Effector memory CD8-positive, alpha-beta T cell (primary cell): ENCODE measurements around the gene ADIPOR2.
"Not testable (repeated sequence)": the region's sequence is repeated elsewhere in the genome, so short reads cannot be mapped to it uniquely, and the experiment has no call there.

Source experiments
- ATAC-seq: fragments of 150-1000 bp; cut with Tn5 transposase; replicated peaks from 2 replicates; pipeline ENCODE4 v1.10.0; 2021; ENCODE audit warnings: mild to moderate bottlenecking, moderate library complexity
- DNase-seq, 3 experiments: peaks; one replicate each; pipeline ENCODE4 v3.0.0; 2021
- H3K27ac Mint-ChIP-seq, 2 donors: one replicate each; pipeline ENCODE4 v1.8.0; 2022; ENCODE audit warnings: mild to moderate bottlenecking in 2 of 2, mixed read lengths in 2 of 2, moderate library complexity in 2 of 2
- H3K27me3 Mint-ChIP-seq, 2 donors: one replicate each; pipeline ENCODE4 v1.8.0; 2022; ENCODE audit warnings: mixed read lengths in 2 of 2
- H3K36me3 Mint-ChIP-seq: one replicate; pipeline ENCODE4 v1.8.0; 2022; ENCODE audit warnings: mild to moderate bottlenecking, moderate library complexity, mixed read lengths; ENCODE audit not compliant: insufficient read depth
- H3K4me1 Mint-ChIP-seq, 2 donors: one replicate each; pipeline ENCODE4 v1.8.0; 2022; ENCODE audit warnings: low read depth in 2 of 2, mixed read lengths in 2 of 2
- H3K4me3 Mint-ChIP-seq, 2 donors: one replicate each; pipeline ENCODE4 v1.8.0; 2022; ENCODE audit warnings: mild to moderate bottlenecking in 2 of 2, mixed read lengths in 2 of 2, moderate library complexity in 2 of 2
- H3K9me3 Mint-ChIP-seq, 2 donors: one replicate each; pipeline ENCODE4 v1.8.0; 2022; ENCODE audit warnings: mixed read lengths in 2 of 2

ADIPOR2 gene

GRCh38 chr12:1809591-1810190, 118.8 kb downstream of the ADIPOR2 start:
- Mint-ChIP-seq H3K4me3 (peak overlapping the region in 1 of 2 donors; percentile 84), H3K9me3 (no peaks in the 10 kb centered on the region), H3K27me3 (peaks cover 4 to 14% of the 10 kb centered on the region in 2 donors), H3K36me3 (peaks cover 4% of the 10 kb centered on the region), H3K27ac (peak overlapping the region in 1 of 2 donors; percentile 86), H3K4me1 (peaks cover 8 to 34% of the 10 kb centered on the region in 2 donors)
- ATAC-seq (no peak), DNase-seq (no peak)

GRCh38 chr12:1810201-1810930, 119.5 kb downstream of the ADIPOR2 start:
- ATAC-seq = no peak
- no peak for DNase-seq
- Mint-ChIP-seq H3K4me1 (peaks cover 8 to 31% of the 10 kb centered on the region in 2 donors), H3K27ac (peak overlapping the region in 1 of 2 donors; percentile 86), H3K4me3 (peak overlapping the region; percentile 66 to 84), H3K9me3 (no peaks in the 10 kb centered on the region), H3K27me3 (peaks cover 7 to 21% of the 10 kb centered on the region in 2 donors), H3K36me3 (peaks cover 4% of the 10 kb centered on the region)

DNA sequence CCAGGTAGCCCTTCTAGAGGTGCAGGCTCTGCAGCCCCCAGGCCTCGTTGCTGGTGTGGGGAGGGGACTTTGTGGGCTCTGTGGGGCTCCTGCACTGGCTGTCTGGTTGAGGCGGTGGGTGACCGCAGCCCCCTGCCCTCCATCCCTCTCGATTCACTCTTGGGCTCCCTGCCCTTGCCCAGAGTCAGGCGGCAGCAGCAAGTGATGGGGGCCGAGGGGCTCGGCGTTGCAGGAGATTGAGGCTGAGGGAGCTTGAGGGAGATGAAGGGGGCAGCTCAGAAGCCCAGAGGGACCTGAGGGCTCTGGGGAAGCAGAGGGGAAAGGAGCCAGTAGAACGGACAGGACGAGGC, 120.0 kb downstream of the ADIPOR2 start:
- peak overlapping the region; percentile 66 to 84 for H3K4me3 Mint-ChIP-seq
- ATAC-seq (no peak), DNase-seq (no peak)
- H3K27ac Mint-ChIP-seq = peak overlapping the region; percentile 86 to 88
- H3K4me1 Mint-ChIP-seq = peaks cover 8 to 27% of the 10 kb centered on the region in 2 donors
- H3K36me3 Mint-ChIP-seq = no peaks in the 10 kb centered on the region
- no peaks in the 10 kb centered on the region for H3K9me3 Mint-ChIP-seq
- H3K27me3 Mint-ChIP-seq = peaks cover 7 to 26% of the 10 kb centered on the region in 2 donors

DNA sequence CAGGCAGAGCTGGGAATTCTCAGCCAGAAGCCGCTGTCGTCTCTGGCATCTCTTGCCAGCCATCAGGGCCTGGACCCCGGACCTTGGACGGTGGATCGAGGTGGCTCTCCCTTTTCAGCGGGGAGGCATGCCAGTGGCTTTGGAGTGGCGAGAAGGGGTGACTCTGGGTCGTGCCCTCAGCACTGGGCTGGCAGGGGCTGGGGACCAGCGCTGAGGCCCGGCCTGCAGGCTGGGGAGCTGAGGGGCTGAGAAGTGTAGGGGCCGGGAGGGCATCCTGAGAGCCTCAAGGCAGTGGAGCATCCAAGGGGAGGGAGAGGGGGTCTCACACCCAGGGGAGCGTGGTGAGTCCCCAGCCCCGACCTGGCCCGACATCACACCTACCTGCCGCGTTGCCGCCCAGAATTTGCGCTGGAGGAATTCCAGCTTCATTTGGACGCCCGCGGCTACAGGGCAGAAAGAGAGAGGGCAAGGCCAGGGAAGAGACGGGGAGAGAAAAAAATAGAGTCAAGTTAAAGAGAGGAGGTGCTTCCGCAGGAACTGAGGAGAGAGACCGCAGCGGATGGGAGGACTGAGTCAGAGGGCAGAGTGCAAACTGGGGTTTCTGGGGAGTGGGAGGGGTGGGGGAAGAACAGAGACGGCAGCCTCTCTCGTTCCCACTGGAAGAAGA, 120.5 kb downstream of the ADIPOR2 start:
- no peaks in the 10 kb centered on the region for H3K36me3 Mint-ChIP-seq
- H3K9me3 Mint-ChIP-seq = no peaks in the 10 kb centered on the region
- H3K27me3 Mint-ChIP-seq = peaks cover 10 to 31% of the 10 kb centered on the region in 2 donors
- DNase-seq (no peak), ATAC-seq (peak; percentile 47)
- H3K4me3 Mint-ChIP-seq = peak overlapping the region; percentile 66 to 84
- H3K4me1 Mint-ChIP-seq = peaks cover 8 to 28% of the 10 kb centered on the region in 2 donors
- peak overlapping the region; percentile 86 to 88 for H3K27ac Mint-ChIP-seq

DNA sequence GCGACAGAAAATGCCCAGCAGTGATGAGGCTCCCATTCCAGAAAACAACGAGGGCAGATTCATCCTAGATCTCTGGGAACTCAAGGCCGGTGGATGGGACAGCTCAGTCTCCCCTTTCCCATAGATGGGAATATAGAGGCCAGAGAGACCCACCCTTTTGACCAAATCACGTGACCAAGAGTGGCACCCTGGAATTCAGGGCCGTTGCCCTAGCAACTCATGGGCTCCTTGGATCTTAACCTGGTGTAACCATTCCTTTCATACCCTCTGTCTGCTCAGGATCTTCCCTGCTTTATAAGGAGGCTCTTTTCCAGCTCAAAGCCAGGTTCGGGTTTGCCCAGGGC, 121.0 kb downstream of the ADIPOR2 start:
- no peaks in the 10 kb centered on the region for H3K9me3 Mint-ChIP-seq
- peak overlapping the region; percentile 86 to 88 for H3K27ac Mint-ChIP-seq
- DNase-seq (no peak), ATAC-seq (no peak)
- H3K4me1 Mint-ChIP-seq = peaks cover 8 to 30% of the 10 kb centered on the region in 2 donors
- H3K4me3 Mint-ChIP-seq = peak overlapping the region; percentile 66 to 84
- H3K27me3 Mint-ChIP-seq = peaks cover 13 to 36% of the 10 kb centered on the region in 2 donors
- no peaks in the 10 kb centered on the region for H3K36me3 Mint-ChIP-seq

- Mint-ChIP-seq H3K4me3 (peak overlapping the region in 1 of 2 donors; percentile 84), H3K4me1 (peaks cover 8 to 30% of the 10 kb centered on the region in 2 donors), H3K27me3 (peaks cover 13 to 36% of the 10 kb centered on the region in 2 donors), H3K9me3 (no peaks in the 10 kb centered on the region), H3K36me3 (no peaks in the 10 kb centered on the region), H3K27ac (peak overlapping the region in 1 of 2 donors; percentile 71)
- no peak for DNase-seq
- peak; percentile 55 for ATAC-seq
These were observed 121.9 kb downstream of the ADIPOR2 start for GRCh38 chr12:1812650-1813302.

DNA sequence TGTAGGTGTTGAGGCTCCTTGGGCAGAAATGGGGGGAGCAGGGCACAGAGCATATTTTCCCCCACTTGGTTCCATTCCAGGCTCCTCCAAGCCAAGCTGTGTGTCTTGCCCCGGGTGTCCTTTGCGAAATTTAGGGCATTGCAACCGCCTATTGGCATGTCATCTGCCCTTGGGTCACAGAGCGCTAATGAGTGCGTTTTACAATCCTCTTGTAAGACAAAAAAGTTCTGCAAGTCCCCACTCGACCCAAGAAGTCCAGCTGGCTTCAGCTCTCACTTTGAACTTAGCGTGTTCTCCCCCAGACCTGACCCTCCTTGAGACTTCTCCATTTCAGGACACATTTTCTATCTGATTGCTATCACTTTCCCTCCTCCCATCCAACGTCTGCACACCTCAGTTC, 123.4 kb downstream of the ADIPOR2 start:
- Mint-ChIP-seq H3K9me3 (no peaks in the 10 kb centered on the region), H3K27me3 (peaks cover 19 to 43% of the 10 kb centered on the region in 2 donors), H3K27ac (peak overlapping the region in 1 of 2 donors; percentile 3), H3K4me1 (peaks cover 4 to 21% of the 10 kb centered on the region in 2 donors), H3K36me3 (no peaks in the 10 kb centered on the region), H3K4me3 (no peak overlapping the region)
- DNase-seq (no peak), ATAC-seq (no peak)

GRCh38 chr12:1815108-1815507, 124.2 kb downstream of the ADIPOR2 start:
- ATAC-seq = no peak
- H3K27ac Mint-ChIP-seq = no peak overlapping the region
- no peaks in the 10 kb centered on the region for H3K36me3 Mint-ChIP-seq
- no peaks in the 10 kb centered on the region for H3K9me3 Mint-ChIP-seq
- H3K27me3 Mint-ChIP-seq = peaks cover 27 to 51% of the 10 kb centered on the region in 2 donors
- DNase-seq = no peak
- H3K4me1 Mint-ChIP-seq = peaks cover 4 to 20% of the 10 kb centered on the region in 2 donors
- no peak overlapping the region for H3K4me3 Mint-ChIP-seq

DNA sequence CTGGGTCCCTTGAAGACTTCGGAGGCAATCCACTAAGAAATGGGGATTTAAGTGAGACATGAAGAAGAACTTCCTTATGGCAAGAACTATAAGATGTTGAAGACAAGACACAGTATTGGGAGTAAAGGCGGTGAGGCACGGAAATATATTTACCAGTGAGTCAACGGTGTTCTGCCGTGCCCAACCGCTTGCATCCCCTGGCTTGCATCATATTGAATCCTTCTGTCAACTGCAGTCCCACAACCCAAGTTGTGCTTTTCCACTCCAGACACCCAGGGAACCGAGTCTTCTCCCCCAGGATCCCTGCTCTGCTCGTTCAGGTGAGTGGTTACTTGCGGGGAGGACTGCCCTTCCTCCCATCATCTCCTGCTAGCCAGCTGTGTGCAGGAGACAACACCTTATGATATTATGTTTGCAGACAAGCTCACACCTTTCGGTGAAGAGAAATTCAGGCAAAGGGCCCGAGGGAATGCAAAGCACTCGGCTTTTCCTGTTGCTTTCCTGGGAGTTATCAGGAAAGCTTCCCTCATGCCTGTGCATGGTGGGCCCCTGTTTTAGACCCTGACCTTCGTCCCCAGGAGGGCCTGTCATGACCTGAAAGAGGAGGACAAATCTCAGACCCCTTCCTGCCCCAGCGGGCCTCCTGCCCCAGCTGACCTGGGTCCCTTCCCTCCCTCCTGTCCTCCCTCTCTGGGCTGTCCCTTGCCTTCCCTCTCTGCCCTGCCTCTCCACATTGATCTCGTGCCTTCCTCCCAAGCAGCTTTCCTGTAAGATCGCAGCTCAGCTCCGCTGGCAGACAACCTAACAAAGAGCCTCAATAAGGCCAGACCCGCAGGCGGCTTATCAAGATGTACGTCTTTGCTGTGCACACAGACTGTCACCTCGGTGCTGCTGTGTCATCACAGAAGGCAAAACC, 125.2 kb downstream of the ADIPOR2 start:
- no peak overlapping the region for H3K4me3 Mint-ChIP-seq
- H3K27ac Mint-ChIP-seq = peak overlapping the region in 1 of 2 donors; percentile 66
- no peaks in the 10 kb centered on the region for H3K36me3 Mint-ChIP-seq
- no peaks in the 10 kb centered on the region for H3K9me3 Mint-ChIP-seq
- no peak for DNase-seq
- H3K4me1 Mint-ChIP-seq = peaks cover 7 to 13% of the 10 kb centered on the region in 2 donors
- no peak for ATAC-seq
- H3K27me3 Mint-ChIP-seq = peaks cover 37 to 51% of the 10 kb centered on the region in 2 donors

DNA sequence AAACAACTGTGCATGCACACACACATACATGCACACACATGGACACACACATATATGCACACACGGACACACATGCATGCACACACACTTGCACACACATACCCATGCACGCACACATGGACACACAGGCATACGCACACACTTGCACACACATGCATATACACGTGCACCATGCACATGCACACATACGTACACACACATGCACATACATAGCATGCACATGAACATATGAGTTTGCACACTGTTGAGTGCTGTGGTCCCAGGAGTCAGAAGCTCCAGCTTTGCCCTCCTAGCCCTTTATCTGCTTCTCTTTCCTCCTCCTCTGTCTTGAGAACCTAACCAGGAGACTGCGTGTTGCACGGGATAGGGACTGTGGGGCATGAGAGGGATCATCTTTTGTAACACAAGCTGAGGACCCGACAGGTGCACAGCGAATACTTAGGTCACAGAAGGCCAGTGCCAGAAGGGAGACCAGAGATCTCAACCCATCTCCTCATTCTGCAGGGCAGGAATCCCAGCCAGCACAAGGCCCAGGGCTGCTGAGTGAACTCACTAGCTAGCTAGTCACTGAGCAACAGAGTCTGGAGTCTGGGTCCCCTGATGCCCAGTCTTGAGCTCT, 126.0 kb downstream of the ADIPOR2 start:
- H3K27ac Mint-ChIP-seq = peak overlapping the region in 1 of 2 donors; percentile 66
- H3K4me1 Mint-ChIP-seq = peaks cover 3 to 11% of the 10 kb centered on the region in 2 donors
- DNase-seq (no peak), ATAC-seq (no peak)
- no peaks in the 10 kb centered on the region for H3K9me3 Mint-ChIP-seq
- no peaks in the 10 kb centered on the region for H3K36me3 Mint-ChIP-seq
- H3K4me3 Mint-ChIP-seq = no peak overlapping the region
- peaks cover 44 to 56% of the 10 kb centered on the region in 2 donors for H3K27me3 Mint-ChIP-seq

GRCh38 chr12:1817928-1818327, 127.1 kb downstream of the ADIPOR2 start:
- peaks cover 53 to 67% of the 10 kb centered on the region in 2 donors for H3K27me3 Mint-ChIP-seq
- peaks cover 3 to 13% of the 10 kb centered on the region in 2 donors for H3K4me1 Mint-ChIP-seq
- not testable (repeated sequence) for ATAC-seq, H3K27ac Mint-ChIP-seq, H3K4me3 Mint-ChIP-seq, H3K9me3 Mint-ChIP-seq, H3K36me3 Mint-ChIP-seq, DNase-seq

DNA sequence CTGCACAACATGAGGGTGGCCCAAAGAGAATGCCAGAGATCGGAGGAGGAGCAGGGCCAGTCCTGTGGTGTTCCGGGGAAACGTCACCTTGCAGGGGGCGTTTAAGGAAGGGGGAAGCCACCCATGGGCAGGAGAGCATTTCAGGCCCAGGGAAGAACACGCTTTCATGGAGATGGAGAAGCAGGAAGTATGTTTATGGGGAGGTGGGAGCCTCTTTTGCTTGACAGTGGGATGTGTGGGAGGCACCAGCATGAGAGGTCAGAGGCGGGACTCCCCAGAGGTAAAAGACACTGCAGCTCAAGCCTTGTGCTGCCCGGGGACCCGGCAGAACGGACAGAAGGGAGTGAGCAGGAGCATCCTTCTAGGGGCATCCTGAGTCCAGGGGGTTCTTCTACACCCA, 128.2 kb downstream of the ADIPOR2 start:
- H3K9me3 Mint-ChIP-seq = no peaks in the 10 kb centered on the region
- no peak for DNase-seq
- H3K36me3 Mint-ChIP-seq = no peaks in the 10 kb centered on the region
- no peak overlapping the region for H3K4me3 Mint-ChIP-seq
- peaks cover 58 to 77% of the 10 kb centered on the region in 2 donors for H3K27me3 Mint-ChIP-seq
- no peak for ATAC-seq
- H3K27ac Mint-ChIP-seq = no peak overlapping the region
- H3K4me1 Mint-ChIP-seq = peaks cover 3 to 12% of the 10 kb centered on the region in 2 donors
